SH-SY5Y (cell line): ENCODE data around the gene ABLIM2.

Experiments used
- GATA2 ChIP-seq: IDR thresholded peaks from 2 replicates; pipeline ENCODE4 v1.6.1; 2011; ENCODE audit warnings: mild to moderate bottlenecking, low read depth, low read length
- GATA3 ChIP-seq: IDR thresholded peaks from 2 replicates; pipeline ENCODE4 v1.6.1; 2011; ENCODE audit warnings: low read depth, mild to moderate bottlenecking, low read length, moderate library complexity

The ABLIM2 gene

DNA sequence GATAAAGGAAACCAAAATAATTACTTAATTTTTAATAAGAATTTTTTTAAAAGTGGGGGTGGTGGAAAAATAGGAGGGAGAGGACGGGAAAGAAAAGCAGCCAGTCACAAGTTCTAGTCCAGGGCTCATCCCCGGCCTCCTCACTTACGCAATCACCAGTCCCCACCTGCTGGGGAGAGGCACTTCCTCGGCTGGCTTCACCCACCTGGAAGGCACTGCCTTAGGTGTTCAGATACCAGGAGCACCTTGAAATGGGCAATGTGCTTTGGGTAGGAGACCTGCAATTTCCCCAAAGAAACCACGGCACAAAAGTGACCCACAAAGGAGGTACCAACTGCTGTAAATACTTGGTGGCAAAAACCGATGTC is 242.8 kb downstream of the ABLIM2 start:
- TF ChIP-seq GATA2 (no peak), GATA3 (no peak)
